Measurements from ENCODE around the gene DCTD. TPM values are rescaled to one million over a fixed set of nuclear protein-coding genes. Genes with fewer than 3 reads are reported as not detected.

The DCTD gene
- total RNA-seq, 4 donors from 2014 or later: 99.3 to 150 (median 119) TPM

GRCh38 chr4:182858711-182859110, 58.5 kb downstream of the DCTD start:
- peaks cover 23 to 26% of the 10 kb centered on the region in 2 donors for H3K4me1 ChIP-seq
- no peak overlapping the region for H3K27ac ChIP-seq
- intact Hi-C loops (cut with DNase I): no loop called here
- DNase-seq: no peak
- no peak for TF ChIP-seq POLR2A (IDR thresholded peaks at IDR 0.05)
- TF ChIP-seq CTCF (IDR thresholded peaks at IDR 0.05): no peak
- no peaks in the 10 kb centered on the region for H3K9me3 ChIP-seq
- WGBS, 2 donors: 89 to 94% methylated on average over 4 of the region's 4 CpGs
- no peaks in the 10 kb centered on the region for H3K36me3 ChIP-seq
- H3K4me3 ChIP-seq (replicated peaks in 1 of 3): no peak overlapping the region
- H3K27me3 ChIP-seq: no peaks in the 10 kb centered on the region

- no peak for TF ChIP-seq CTCF (IDR thresholded peaks at IDR 0.05)
- TF ChIP-seq POLR2A (IDR thresholded peaks at IDR 0.05): no peak
- 93 to 98% methylated on average over 15 of the region's 15 CpGs for WGBS, 2 donors
- Histone ChIP-seq H3K27me3 (no peaks in the 10 kb centered on the region), H3K27ac (no peak overlapping the region), H3K9me3 (no peaks in the 10 kb centered on the region), H3K36me3 (no peaks in the 10 kb centered on the region), H3K4me1 (peaks cover 5 to 9% of the 10 kb centered on the region in 2 donors), H3K4me3 (replicated peaks in 1 of 3) (no peak overlapping the region)
- intact Hi-C loops (cut with DNase I): no loop called here
- no peak for DNase-seq
Observed at GRCh38 chr4:182856862-182857261, 60.3 kb downstream of the DCTD start.

- 92 to 93% methylated on average over 13 of the region's 13 CpGs for WGBS, 2 donors
- DNase-seq: no peak
- H3K4me1 ChIP-seq: no peaks in the 10 kb centered on the region
- no peak overlapping the region for H3K4me3 ChIP-seq (replicated peaks in 1 of 3)
- no peak overlapping the region for H3K27ac ChIP-seq
- TF ChIP-seq CTCF (IDR thresholded peaks at IDR 0.05): no peak
- no peak for TF ChIP-seq POLR2A (IDR thresholded peaks at IDR 0.05)
- no peaks in the 10 kb centered on the region for H3K36me3 ChIP-seq
- no peaks in the 10 kb centered on the region for H3K9me3 ChIP-seq
- H3K27me3 ChIP-seq: no peaks in the 10 kb centered on the region
- intact Hi-C loops (cut with DNase I): no loop called here
Observed at GRCh38 chr4:182855877-182856276, 61.3 kb downstream of the DCTD start.

GRCh38 chr4:182855312-182855711, 61.9 kb downstream of the DCTD start:
- Histone ChIP-seq H3K36me3 (no peaks in the 10 kb centered on the region), H3K27ac (no peak overlapping the region), H3K27me3 (no peaks in the 10 kb centered on the region), H3K4me3 (replicated peaks in 1 of 3) (no peak overlapping the region), H3K4me1 (no peaks in the 10 kb centered on the region), H3K9me3 (no peaks in the 10 kb centered on the region)
- WGBS, 2 donors: 92 to 94% methylated on average over 12 of the region's 12 CpGs
- TF ChIP-seq CTCF (IDR thresholded peaks at IDR 0.05): no peak
- intact Hi-C loops (cut with DNase I): no loop called here
- no peak for DNase-seq

DNA sequence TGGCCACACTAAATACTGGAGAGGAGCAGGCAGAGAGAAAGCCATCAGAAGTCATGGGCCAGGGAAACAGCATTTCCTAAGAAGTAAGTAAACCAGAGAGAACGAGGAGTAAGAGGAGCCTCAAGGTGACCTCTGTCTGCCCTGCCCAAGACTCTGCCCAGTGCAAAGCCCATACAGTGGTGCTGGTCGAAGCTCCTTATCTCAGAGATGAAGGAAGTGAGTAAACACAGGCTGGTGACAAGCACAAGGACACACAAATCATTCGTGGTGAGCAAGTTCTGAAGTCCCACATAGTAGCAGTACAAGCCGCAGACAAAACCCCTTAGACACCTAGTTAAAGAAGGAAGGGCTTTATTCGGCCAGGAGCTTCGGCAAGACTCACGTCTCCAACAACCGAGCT, 62.7 kb downstream of the DCTD start:
- no peak for TF ChIP-seq POLR2A (IDR thresholded peaks at IDR 0.05)
- TF ChIP-seq CTCF (IDR thresholded peaks at IDR 0.05): no peak
- 84 to 89% methylated on average over 8 of the region's 8 CpGs for whole genome bisulfite sequencing, 2 donors

More for the DNA sequence above, 62.7 kb downstream of the DCTD start:
- DNase-seq: no peak
- Histone ChIP-seq H3K4me3 (replicated peaks in 1 of 3) (no peak overlapping the region), H3K27me3 (no peaks in the 10 kb centered on the region), H3K36me3 (no peaks in the 10 kb centered on the region), H3K27ac (no peak overlapping the region), H3K4me1 (no peaks in the 10 kb centered on the region), H3K9me3 (no peaks in the 10 kb centered on the region)
- intact Hi-C loops (cut with DNase I): no loop called here
